Smooth muscle cell (in vitro differentiated cells): ENCODE data around the gene RDH13. TPM values are rescaled to one million over a fixed set of nuclear protein-coding genes. Genes with fewer than 3 reads are reported as not detected.
"Not testable (repeated sequence)": the region's sequence is repeated elsewhere in the genome, so short reads cannot be mapped to it uniquely, and the experiment has no call there.

Source experiments
- DNase-seq: peaks from one replicate; lab custom pipeline; 2025; ENCODE audit not compliant: unreplicated experiment; lab: John Stamatoyannopoulos, UW
- H2AFZ ChIP-seq: fragments of 200-600 bp; sonication (generic); 2 replicates; pipeline ENCODE4 v1.6.0; 2016; ENCODE audit warnings: antibody characterized with exemption, low read depth, mild to moderate bottlenecking
- H3F3A ChIP-seq: fragments of 200-600 bp; sonication (generic); 2 replicates; pipeline ENCODE4 v1.6.0; 2017; ENCODE audit warnings: antibody characterized with exemption, low read depth
- H3K27ac ChIP-seq: fragments of 200-600 bp; sonication (generic); 2 replicates; pipeline ENCODE4 v1.5.1; 2016; ENCODE audit warnings: low read depth, mild to moderate bottlenecking
- H3K27me3 ChIP-seq: fragments of 200-600 bp; sonication (generic); 2 replicates; pipeline ENCODE4 v1.6.1; 2016; ENCODE audit warnings: low read depth, mild to moderate bottlenecking
- H3K36me3 ChIP-seq: fragments of 200-600 bp; sonication (generic); 2 replicates; pipeline ENCODE4 v1.5.1; 2016; ENCODE audit warnings: low read depth
- H3K4me1 ChIP-seq: fragments of 200-600 bp; sonication (generic); 2 replicates; pipeline ENCODE4 v1.5.1; 2016; ENCODE audit warnings: low read depth
- H3K4me2 ChIP-seq: fragments of 200-600 bp; sonication (generic); 2 replicates; pipeline ENCODE4 v1.6.0; 2016; ENCODE audit warnings: mild to moderate bottlenecking
- H3K4me3 ChIP-seq: fragments of 200-600 bp; sonication (generic); 2 replicates; pipeline ENCODE4 v1.5.1; 2016; ENCODE audit warnings: mild to moderate bottlenecking
- H3K79me2 ChIP-seq: fragments of 200-600 bp; sonication (generic); 2 replicates; pipeline ENCODE4 v1.6.0; 2016; ENCODE audit warnings: low read depth, mild to moderate bottlenecking
- H3K9ac ChIP-seq: fragments of 200-600 bp; sonication (generic); 2 replicates; pipeline ENCODE4 v1.6.0; 2016; ENCODE audit warnings: low read depth
- H3K9me3 ChIP-seq: fragments of 200-600 bp; sonication (generic); replicated peaks from 2 replicates; pipeline ENCODE4 v1.5.1; 2016; ENCODE audit warnings: low read depth
- H4K20me1 ChIP-seq: fragments of 200-600 bp; sonication (generic); 2 replicates; pipeline ENCODE4 v1.6.0; 2016; ENCODE audit warnings: low read depth
- CTCF ChIP-seq: fragments of 200-600 bp; sonication (generic); IDR thresholded peaks from 2 replicates; pipeline ENCODE4 v1.5.1; 2017; ENCODE audit warnings: borderline replicate concordance, mild to moderate bottlenecking, antibody characterized with exemption; ENCODE audit not compliant: insufficient read depth, poor library complexity, severe bottlenecking
- WGBS: methylation state at CpG from one replicate; pipeline ENCODE4 v1.1.7; 2016; ENCODE audit warnings: low lambda C conversion rate; 5-methylcytosine and 5-hydroxymethylcytosine counted together
- polyA plus RNA-seq: library from polyadenylated mRNA; unstranded; fragments of >200 nt; fragmentation: Nextera tagmentation; extraction: Ambion mirVana; gene quantifications from 2 replicates; pipeline ENCODE4 v1.2.1, GENCODE V29; 2016
- total RNA-seq: library from RNA; depleted of rRNA; stranded (reverse); fragments of >200 nt; gene quantifications from 2 replicates; pipeline ENCODE4 v1.2.3, GENCODE V29; 2014

Gene RDH13
- total and polyA plus RNA-seq, 2 experiments from 2014 or later = 9.1 to 13.5 TPM

DNA sequence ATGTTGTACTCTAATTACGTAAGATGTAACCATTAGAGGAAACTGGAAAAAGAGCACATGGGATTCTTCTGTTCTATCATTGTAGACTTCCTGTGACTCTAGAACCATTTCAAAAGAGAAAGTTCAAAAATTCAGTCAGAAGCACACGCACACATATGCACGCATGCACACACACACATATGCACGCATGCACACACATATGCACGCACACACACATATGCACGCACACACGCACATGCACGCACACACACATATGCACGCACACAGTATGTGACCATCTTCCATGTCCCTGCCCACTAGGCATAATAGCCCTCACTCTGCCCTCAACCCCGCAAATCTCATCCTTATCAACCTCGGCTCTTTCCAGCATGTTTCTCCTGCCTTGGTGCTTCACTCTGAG, 38.8 kb downstream of the RDH13 start:
- H3K79me2 ChIP-seq = no peaks in the 10 kb centered on the region
- no peak for DNase-seq
- no peaks in the 10 kb centered on the region for H3K36me3 ChIP-seq
- 62% methylated on average over 10 of the region's 11 CpGs for WGBS
- no peak overlapping the region for H2AFZ ChIP-seq
- no peaks in the 10 kb centered on the region for H3F3A ChIP-seq
- no peak overlapping the region for H3K4me3 ChIP-seq
- H4K20me1 ChIP-seq = peaks cover 11% of the 10 kb centered on the region
- H3K9me3 ChIP-seq = no peaks in the 10 kb centered on the region
- no peak overlapping the region for H3K4me2 ChIP-seq
- H3K27ac ChIP-seq = no peak overlapping the region
- TF ChIP-seq CTCF = no peak
- H3K27me3 ChIP-seq = no peaks in the 10 kb centered on the region
- H3K4me1 ChIP-seq = no peaks in the 10 kb centered on the region
- H3K9ac ChIP-seq = no peak overlapping the region

GRCh38 chr19:55020351-55020750, 42.6 kb downstream of the RDH13 start:
- not testable (repeated sequence) for H3K9me3 ChIP-seq, H3K9ac ChIP-seq, H3K27me3 ChIP-seq, H3F3A ChIP-seq, H3K36me3 ChIP-seq, H2AFZ ChIP-seq, H3K4me1 ChIP-seq, H3K4me3 ChIP-seq, H3K79me2 ChIP-seq, DNase-seq, H3K4me2 ChIP-seq, H3K27ac ChIP-seq
- peaks cover 11% of the 10 kb centered on the region for H4K20me1 ChIP-seq

DNA sequence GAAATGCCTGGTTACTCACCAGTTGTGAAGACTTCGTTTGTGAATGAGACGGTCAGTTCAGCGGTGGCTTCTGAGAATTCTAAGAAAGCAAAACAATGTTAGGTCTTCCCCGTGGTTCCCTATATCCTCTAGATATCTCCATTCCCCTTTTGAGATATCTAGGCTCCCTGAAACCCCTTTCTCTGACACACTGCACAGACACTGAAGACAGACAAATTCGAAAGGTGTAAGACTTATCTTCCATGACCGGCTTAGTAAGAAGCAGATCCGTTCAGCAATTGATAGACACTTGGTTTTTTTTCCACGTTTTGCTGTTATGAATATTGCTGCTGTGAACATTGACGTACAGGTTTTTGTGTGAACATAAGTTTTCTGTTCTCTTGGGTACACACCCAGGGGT, 44.3 kb downstream of the RDH13 start:
- H3K4me3 ChIP-seq = no peak overlapping the region
- no peaks in the 10 kb centered on the region for H3K79me2 ChIP-seq
- peaks cover 15% of the 10 kb centered on the region for H4K20me1 ChIP-seq
- no peak overlapping the region for H3K4me2 ChIP-seq
- no peaks in the 10 kb centered on the region for H3K4me1 ChIP-seq
- no peak overlapping the region for H3K9ac ChIP-seq
- TF ChIP-seq CTCF = no peak
- H3K27ac ChIP-seq = no peak overlapping the region
- H3F3A ChIP-seq = no peaks in the 10 kb centered on the region
- no peaks in the 10 kb centered on the region for H3K27me3 ChIP-seq
- DNase-seq = no peak
- WGBS = 80% methylated on average over 9 of the region's 9 CpGs
- H3K36me3 ChIP-seq = no peaks in the 10 kb centered on the region
- no peaks in the 10 kb centered on the region for H3K9me3 ChIP-seq
- no peak overlapping the region for H2AFZ ChIP-seq

GRCh38 chr19:55018216-55018615, 44.7 kb downstream of the RDH13 start:
- Histone ChIP-seq H3K9ac (no peak overlapping the region), H2AFZ (no peak overlapping the region), H3K36me3 (no peaks in the 10 kb centered on the region), H4K20me1 (peaks cover 16% of the 10 kb centered on the region), H3F3A (no peaks in the 10 kb centered on the region), H3K79me2 (no peaks in the 10 kb centered on the region), H3K4me3 (no peak overlapping the region), H3K27ac (no peak overlapping the region), H3K9me3 (no peaks in the 10 kb centered on the region), H3K4me1 (no peaks in the 10 kb centered on the region), H3K27me3 (no peaks in the 10 kb centered on the region), H3K4me2 (no peak overlapping the region)
- no peak for DNase-seq
- TF ChIP-seq CTCF = no peak
- WGBS = 91% methylated on average over 15 of the region's 15 CpGs
